Spleen (tissue), 11 donors: Measurements from ENCODE around the gene AKT3. TPM values are rescaled to one million over a fixed set of nuclear protein-coding genes. Genes with fewer than 3 reads are reported as not detected.

Experiments
- DNase-seq: peaks from one replicate; pipeline ENCODE4 v3.0.0-alpha.2; 2020
- H3K27ac ChIP-seq, 8 donors: fragments of 200-600 bp; sonication (generic) in 7 of 8; 1 replicate in 4 of 8; 2 replicates in 4 of 8; pipeline versions ENCODE4 v1.5.0 to v1.8.0; 2016 to 2021; ENCODE audit warnings: inconsistent platforms in 4 of 8, mild to moderate bottlenecking in 4 of 8, moderate library complexity in 1 of 8
- H3K27me3 ChIP-seq, 7 donors: fragments of 200-600 bp; sonication (generic) in 6 of 7; replicated peaks in 1 of 7; 1 replicate in 4 of 7; 2 replicates in 3 of 7; pipeline versions ENCODE4 v1.5.0 to v1.8.0; 2016 to 2021; ENCODE audit warnings: inconsistent platforms in 3 of 7, mild to moderate bottlenecking in 1 of 7
- H3K36me3 ChIP-seq, 6 donors: fragments of 200-600 bp; sonication (generic) in 5 of 6; 1 replicate in 4 of 6; 2 replicates in 2 of 6; pipeline versions ENCODE4 v1.5.0 to v1.8.0; 2016 to 2021; ENCODE audit warnings: inconsistent platforms in 2 of 6
- H3K4me1 ChIP-seq, 6 donors: fragments of 200-600 bp; sonication (generic) in 5 of 6; 1 replicate in 3 of 6; 2 replicates in 3 of 6; pipeline versions ENCODE4 v1.5.0 to v1.8.0; 2016 to 2021; ENCODE audit warnings: inconsistent platforms in 3 of 6
- H3K4me3 ChIP-seq, 8 donors: fragments of 200-600 bp; sonication (generic) in 7 of 8; 1 replicate in 4 of 8; 2 replicates in 4 of 8; pipeline versions ENCODE4 v1.5.0 to v1.8.0; 2016 to 2021; ENCODE audit warnings: inconsistent platforms in 4 of 8, mild to moderate bottlenecking in 4 of 8, moderate library complexity in 2 of 8
- H3K9me3 ChIP-seq, 8 donors: fragments of 200-600 bp; sonication (generic) in 7 of 8; 1 replicate in 4 of 8; 2 replicates in 4 of 8; pipeline versions ENCODE4 v1.5.0 to v1.8.0; 2016 to 2021; ENCODE audit warnings: inconsistent platforms in 4 of 8
- POLR2A ChIP-seq, 3 donors: fragments of 450-650 bp; IDR thresholded peaks; one replicate each; pipeline ENCODE4 v1.5.1; 2017; ENCODE audit warnings: antibody characterized with exemption in 3 of 3, mild to moderate bottlenecking in 1 of 3
- POLR2AphosphoS5 ChIP-seq, 3 donors: sonication (generic); formaldehyde crosslinking; IDR thresholded peaks; one replicate each; pipeline ENCODE4 v1.5.1; 2017; ENCODE audit warnings: antibody characterized with exemption in 3 of 3
- WGBS, 5 donors: extraction: QIAGEN DNeasy Blood & Tissue Kit in 3 of 5; methylation state at CpG; one replicate each; pipeline versions ENCODE4 v1.1.5 to v1.1.7; 2013 to 2018; 5-methylcytosine and 5-hydroxymethylcytosine counted together
- intact Hi-C: fragments of 100-400 bp; cut with DNase I; formaldehyde crosslinking; loops from one replicate; pipeline ENCODE4 v1.15.0; 2023; ENCODE audit warnings: low total_unique reads
- polyA plus RNA-seq, 3 donors: library from polyadenylated mRNA; stranded (reverse); fragments of 200-250 nt; gene quantifications; one replicate each; pipeline ENCODE4 v1.2.1, GENCODE V29; 2013
- total RNA-seq, 7 donors: library from RNA; depleted of rRNA in 3 of 7; stranded (reverse); fragments of >200 nt in 3 of 7; fragmentation: NEBNext Ultra II Directional in 4 of 7; extraction: Animal tissue kit (Norgen Biotek cat#: 25700) in 4 of 7; gene quantifications; one replicate each; pipeline versions ENCODE4 v1.1.0 to v1.2.1, GENCODE V29; 2016 to 2021
- TF ChIP-seq, protein P1 (sequence below), 11 experiments: fragments of 200-600 bp in 7 of 11; fragments of 450-650 bp in 4 of 11; sonication (generic) in 4 of 11; IDR thresholded peaks in 8 of 11; conservative IDR thresholded peaks in 3 of 11; 1 replicate in 7 of 11; 2 replicates in 4 of 11; pipeline versions ENCODE4 v1.4.0 to v1.8.0; 2016 to 2021; ENCODE audit warnings: antibody characterized with exemption in 11 of 11, inconsistent platforms in 4 of 11, mild to moderate bottlenecking in 1 of 11
- donor health status: healthy with polysubstance abuse.
- donor health status: DM: no; HTN: no; CAD: no; lungs with moderate emphysema.
- donor health status: DM: no; HTN: no; CAD: no.
- donor health status: Bipolar disorder and iron deficiency.
- donor health status: healthy.
- donor health status: DM: no; HTN: no; CAD: no.
- donor health status: DM: yes; HTN: yes; CAD: no.

Gene AKT3
- total and polyA plus RNA-seq, 10 donors, result 4.3 to 91.3 (median 46.4) TPM

DNA sequence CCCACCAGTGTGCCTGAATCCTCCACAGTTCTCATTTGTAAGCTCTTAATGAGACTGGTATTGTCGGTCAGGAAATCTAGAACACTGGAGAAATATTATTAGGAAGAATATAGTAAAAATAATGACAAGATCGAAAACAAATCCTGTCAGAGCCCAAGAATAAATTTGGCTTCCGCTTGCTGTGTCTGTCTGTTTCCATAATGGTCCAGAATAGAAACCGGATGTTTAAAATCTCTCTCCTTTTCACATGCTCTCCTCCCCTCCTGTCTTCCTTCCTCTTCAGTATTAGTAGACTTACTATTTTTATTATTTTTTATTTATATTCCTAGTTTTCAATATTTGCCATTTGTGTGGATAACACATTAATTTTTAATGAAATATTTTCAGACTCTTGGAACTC is 406.5 kb downstream of the AKT3 start:
- Histone ChIP-seq H3K27me3 (no peaks in the 10 kb centered on the region), H3K4me3 (no peak overlapping the region), H3K4me1 (peaks cover 0 to 30% (median 11%) of the 10 kb centered on the region in 6 donors), H3K9me3 (no peaks in the 10 kb centered on the region), H3K36me3 (peaks cover 0 to 15% (median 0%) of the 10 kb centered on the region in 6 donors), H3K27ac (no peak overlapping the region)
- no peak for DNase-seq
- no peak for TF ChIP-seq POLR2AphosphoS5 (IDR thresholded peaks at IDR 0.05)
- TF ChIP-seq, protein P1, sequence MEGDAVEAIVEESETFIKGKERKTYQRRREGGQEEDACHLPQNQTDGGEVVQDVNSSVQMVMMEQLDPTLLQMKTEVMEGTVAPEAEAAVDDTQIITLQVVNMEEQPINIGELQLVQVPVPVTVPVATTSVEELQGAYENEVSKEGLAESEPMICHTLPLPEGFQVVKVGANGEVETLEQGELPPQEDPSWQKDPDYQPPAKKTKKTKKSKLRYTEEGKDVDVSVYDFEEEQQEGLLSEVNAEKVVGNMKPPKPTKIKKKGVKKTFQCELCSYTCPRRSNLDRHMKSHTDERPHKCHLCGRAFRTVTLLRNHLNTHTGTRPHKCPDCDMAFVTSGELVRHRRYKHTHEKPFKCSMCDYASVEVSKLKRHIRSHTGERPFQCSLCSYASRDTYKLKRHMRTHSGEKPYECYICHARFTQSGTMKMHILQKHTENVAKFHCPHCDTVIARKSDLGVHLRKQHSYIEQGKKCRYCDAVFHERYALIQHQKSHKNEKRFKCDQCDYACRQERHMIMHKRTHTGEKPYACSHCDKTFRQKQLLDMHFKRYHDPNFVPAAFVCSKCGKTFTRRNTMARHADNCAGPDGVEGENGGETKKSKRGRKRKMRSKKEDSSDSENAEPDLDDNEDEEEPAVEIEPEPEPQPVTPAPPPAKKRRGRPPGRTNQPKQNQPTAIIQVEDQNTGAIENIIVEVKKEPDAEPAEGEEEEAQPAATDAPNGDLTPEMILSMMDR (IDR thresholded peaks at IDR 0.05 in 8 of 11, conservative IDR thresholded peaks at IDR 0.05 in 3 of 11), result no peak
- WGBS, 5 donors, result 33 to 50% (median 42%) methylated on average over 4 of the region's 4 CpGs
- intact Hi-C loops, result no loop called here

DNA sequence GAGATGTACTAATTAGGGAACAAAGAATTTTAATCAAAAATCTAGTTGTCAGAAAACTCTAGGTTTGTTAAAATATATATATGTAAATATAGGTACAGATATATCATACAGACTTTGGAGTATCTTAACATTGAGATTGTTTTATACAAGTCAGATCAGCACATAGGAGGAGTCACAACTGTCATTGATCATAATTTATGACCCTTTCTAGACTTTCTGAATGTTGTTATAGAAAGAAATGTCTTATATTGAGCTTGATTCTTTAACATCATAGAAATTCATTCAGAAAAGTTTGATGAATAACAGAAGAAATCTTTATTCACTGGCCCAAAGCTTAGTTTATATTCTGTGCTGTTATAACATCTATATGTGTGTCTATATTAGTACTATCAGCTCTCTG is 408.4 kb downstream of the AKT3 start:
- Histone ChIP-seq H3K27ac (no peak overlapping the region), H3K27me3 (no peaks in the 10 kb centered on the region), H3K9me3 (no peaks in the 10 kb centered on the region), H3K4me1 (peaks cover 0 to 17% (median 6%) of the 10 kb centered on the region in 6 donors), H3K36me3 (peaks cover 0 to 25% (median 0%) of the 10 kb centered on the region in 6 donors), H3K4me3 (no peak overlapping the region)
- intact Hi-C loops, result no loop called here
- no peak for DNase-seq
- no peak for TF ChIP-seq POLR2A (IDR thresholded peaks at IDR 0.05)
- no peak for TF ChIP-seq POLR2AphosphoS5 (IDR thresholded peaks at IDR 0.05)
- TF ChIP-seq, protein P1 (IDR thresholded peaks at IDR 0.05 in 8 of 11, conservative IDR thresholded peaks at IDR 0.05 in 3 of 11), result no peak

DNA sequence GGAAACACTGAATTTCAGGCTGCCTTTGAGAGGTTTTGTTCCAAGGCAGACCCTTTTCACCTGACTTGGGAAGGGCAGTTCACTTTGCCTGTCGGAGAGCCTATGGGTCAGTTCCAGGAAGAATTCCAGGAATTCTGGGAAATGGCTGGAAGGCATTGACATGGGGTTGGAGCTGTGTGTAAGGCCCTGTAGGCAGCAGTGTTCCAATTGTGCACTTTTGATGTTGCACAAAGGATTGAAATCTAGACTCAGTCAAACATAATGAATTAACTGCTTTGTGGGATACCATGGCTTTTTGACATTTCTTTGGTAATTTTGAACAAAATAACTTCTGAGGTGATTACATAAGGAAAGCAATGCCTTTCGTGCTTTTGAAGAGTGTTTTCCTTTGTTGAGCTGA is 409.6 kb downstream of the AKT3 start:
- Histone ChIP-seq H3K9me3 (no peaks in the 10 kb centered on the region), H3K4me3 (no peak overlapping the region), H3K36me3 (peaks cover 0 to 17% (median 0%) of the 10 kb centered on the region in 6 donors), H3K4me1 (peaks cover 0 to 17% (median 6%) of the 10 kb centered on the region in 6 donors), H3K27me3 (no peaks in the 10 kb centered on the region), H3K27ac (no peak overlapping the region)
- DNase-seq, result no peak
- TF ChIP-seq, protein P1 (IDR thresholded peaks at IDR 0.05 in 8 of 11, conservative IDR thresholded peaks at IDR 0.05 in 3 of 11), result no peak
- no peak for TF ChIP-seq POLR2A (IDR thresholded peaks at IDR 0.05)
- no peak for TF ChIP-seq POLR2AphosphoS5 (IDR thresholded peaks at IDR 0.05)
- intact Hi-C loops, result no loop called here
- WGBS, 5 donors, result 85 to 93% (median 92%) methylated on average over 2 of the region's 2 CpGs

DNA sequence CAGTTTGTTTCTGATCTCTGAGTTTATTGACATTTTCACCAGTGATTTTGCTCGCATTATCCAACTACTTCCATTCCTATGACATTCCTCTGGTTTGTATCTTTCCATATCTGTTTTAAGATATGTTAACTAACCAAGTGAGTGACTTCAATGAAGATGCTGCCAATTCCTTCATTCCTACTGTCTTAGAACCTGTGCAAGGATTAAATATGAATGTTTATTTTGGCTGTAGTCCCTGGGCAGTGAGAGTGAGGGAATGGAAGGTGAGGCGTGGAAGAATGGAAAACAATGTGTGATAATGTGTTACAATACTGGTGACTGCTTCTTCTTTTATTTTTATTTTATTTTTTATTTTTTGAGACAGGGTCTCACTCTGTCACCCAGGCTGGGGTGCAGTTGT is 411.2 kb downstream of the AKT3 start:
- TF ChIP-seq, protein P1 (IDR thresholded peaks at IDR 0.05 in 8 of 11, conservative IDR thresholded peaks at IDR 0.05 in 3 of 11), result no peak
- TF ChIP-seq POLR2AphosphoS5 (IDR thresholded peaks at IDR 0.05) (no peak), POLR2A (IDR thresholded peaks at IDR 0.05) (no peak)
- 95 to 99% (median 98%) methylated on average over 2 of the region's 2 CpGs for WGBS, 5 donors
- Histone ChIP-seq H3K9me3 (no peaks in the 10 kb centered on the region), H3K27ac (no peak overlapping the region), H3K27me3 (no peaks in the 10 kb centered on the region), H3K4me3 (no peak overlapping the region), H3K36me3 (peaks cover 0 to 17% (median 0%) of the 10 kb centered on the region in 6 donors), H3K4me1 (peaks cover 0 to 12% (median 4%) of the 10 kb centered on the region in 6 donors)
- DNase-seq, result no peak
- intact Hi-C loops, result no loop called here

Other genes starting within 250 kb of the AKT3 start
- 10 to 100 TPM; 29.0 to 43.0 (median 33.8) TPM for gene ZBTB18, start 201.0 kb upstream of the AKT3 start, total RNA-seq
- 10 to 100 TPM; 17.2 to 24.1 (median 23.1) TPM for gene ZBTB18, start 201.0 kb upstream of the AKT3 start, polyA plus RNA-seq